Endothelial cell (in vitro differentiated cells): Measurements from ENCODE around the gene CNKSR3. TPM values are rescaled to one million over a fixed set of nuclear protein-coding genes. Genes with fewer than 3 reads are reported as not detected.

Experiments used
- DNase-seq: peaks from one replicate; pipeline ENCODE4 v3.0.0; 2021; ENCODE audit warnings: low spot score
- H3K27ac Mint-ChIP-seq: one replicate; pipeline ENCODE4 v1.8.0; 2021; ENCODE audit warnings: mixed read lengths, inconsistent platforms; ENCODE audit not compliant: unreplicated experiment
- H3K27me3 Mint-ChIP-seq: one replicate; pipeline ENCODE4 v1.8.0; 2021; ENCODE audit warnings: mild to moderate bottlenecking, moderate library complexity, mixed read lengths, inconsistent platforms; ENCODE audit not compliant: unreplicated experiment
- H3K36me3 Mint-ChIP-seq: one replicate; pipeline ENCODE4 v1.8.0; 2021; ENCODE audit warnings: mild to moderate bottlenecking, low read depth, mixed read lengths, inconsistent platforms; ENCODE audit not compliant: unreplicated experiment
- H3K4me1 Mint-ChIP-seq: one replicate; pipeline ENCODE4 v1.8.0; 2021; ENCODE audit warnings: mild to moderate bottlenecking, mixed read lengths, inconsistent platforms; ENCODE audit not compliant: unreplicated experiment
- H3K4me3 Mint-ChIP-seq: one replicate; pipeline ENCODE4 v1.8.0; 2021; ENCODE audit warnings: mild to moderate bottlenecking, mixed read lengths, inconsistent platforms; ENCODE audit not compliant: unreplicated experiment
- H3K9me3 Mint-ChIP-seq: one replicate; pipeline ENCODE4 v1.8.0; 2021; ENCODE audit warnings: mixed read lengths, inconsistent platforms; ENCODE audit not compliant: unreplicated experiment
- total RNA-seq: library from RNA; stranded (reverse); fragmentation: NEBNext Ultra II Directional; extraction: Animal tissue kit (Norgen Biotek cat#: 25700); gene quantifications from one replicate; pipeline ENCODE4 v1.2.1, GENCODE V29; 2021; ENCODE audit not compliant: unreplicated experiment
- TF ChIP-seq, protein P1 (sequence below): fragments of 200-600 bp; sonication (generic); IDR thresholded peaks from one replicate; pipeline ENCODE4 v1.5.0; 2021; ENCODE audit warnings: antibody characterized with exemption; ENCODE audit not compliant: unreplicated experiment

CNKSR3 gene
- total RNA-seq, 1 donor from 2014 or later, result 9.7 TPM

DNA sequence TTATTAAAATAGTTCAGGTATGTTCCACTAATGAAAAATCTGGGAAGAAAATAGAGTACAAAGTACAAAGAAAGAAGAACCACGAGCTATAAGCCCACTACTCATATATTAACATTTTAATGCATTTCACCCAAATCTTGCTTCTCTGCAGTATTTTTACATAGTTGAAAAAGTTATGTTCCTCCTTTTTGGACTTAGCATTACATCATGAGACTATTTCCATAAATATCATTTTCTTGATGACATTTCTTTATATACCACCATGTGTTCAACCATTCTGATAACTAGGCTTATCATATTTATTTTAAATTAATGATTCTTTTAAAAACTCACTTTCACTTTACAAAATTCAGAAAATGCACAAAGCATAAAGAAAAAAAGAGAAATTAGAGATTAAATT, 156.9 kb downstream of the CNKSR3 start:
- H3K4me3 Mint-ChIP-seq, result no peak overlapping the region
- TF ChIP-seq, protein P1, sequence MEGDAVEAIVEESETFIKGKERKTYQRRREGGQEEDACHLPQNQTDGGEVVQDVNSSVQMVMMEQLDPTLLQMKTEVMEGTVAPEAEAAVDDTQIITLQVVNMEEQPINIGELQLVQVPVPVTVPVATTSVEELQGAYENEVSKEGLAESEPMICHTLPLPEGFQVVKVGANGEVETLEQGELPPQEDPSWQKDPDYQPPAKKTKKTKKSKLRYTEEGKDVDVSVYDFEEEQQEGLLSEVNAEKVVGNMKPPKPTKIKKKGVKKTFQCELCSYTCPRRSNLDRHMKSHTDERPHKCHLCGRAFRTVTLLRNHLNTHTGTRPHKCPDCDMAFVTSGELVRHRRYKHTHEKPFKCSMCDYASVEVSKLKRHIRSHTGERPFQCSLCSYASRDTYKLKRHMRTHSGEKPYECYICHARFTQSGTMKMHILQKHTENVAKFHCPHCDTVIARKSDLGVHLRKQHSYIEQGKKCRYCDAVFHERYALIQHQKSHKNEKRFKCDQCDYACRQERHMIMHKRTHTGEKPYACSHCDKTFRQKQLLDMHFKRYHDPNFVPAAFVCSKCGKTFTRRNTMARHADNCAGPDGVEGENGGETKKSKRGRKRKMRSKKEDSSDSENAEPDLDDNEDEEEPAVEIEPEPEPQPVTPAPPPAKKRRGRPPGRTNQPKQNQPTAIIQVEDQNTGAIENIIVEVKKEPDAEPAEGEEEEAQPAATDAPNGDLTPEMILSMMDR, result no peak
- H3K9me3 Mint-ChIP-seq, result no peaks in the 10 kb centered on the region
- no peak for DNase-seq
- no peaks in the 10 kb centered on the region for H3K36me3 Mint-ChIP-seq
- H3K4me1 Mint-ChIP-seq, result peaks cover 24% of the 10 kb centered on the region
- H3K27ac Mint-ChIP-seq, result no peak overlapping the region
- peaks cover 1% of the 10 kb centered on the region for H3K27me3 Mint-ChIP-seq

GRCh38 chr6:154352898-154353585, 157.4 kb downstream of the CNKSR3 start:
- DNase-seq, result no peak
- Mint-ChIP-seq H3K36me3 (no peaks in the 10 kb centered on the region), H3K4me3 (no peak overlapping the region), H3K9me3 (no peaks in the 10 kb centered on the region), H3K27me3 (peaks cover 1% of the 10 kb centered on the region), H3K4me1 (peaks cover 24% of the 10 kb centered on the region), H3K27ac (no peak overlapping the region)
- TF ChIP-seq, protein P1, result no peak

- no peak overlapping the region for H3K4me3 Mint-ChIP-seq
- H3K36me3 Mint-ChIP-seq, result no peaks in the 10 kb centered on the region
- TF ChIP-seq, protein P1, result no peak
- H3K9me3 Mint-ChIP-seq, result no peaks in the 10 kb centered on the region
- H3K4me1 Mint-ChIP-seq, result peaks cover 9% of the 10 kb centered on the region
- peaks cover 1% of the 10 kb centered on the region for H3K27me3 Mint-ChIP-seq
- DNase-seq, result no peak
- H3K27ac Mint-ChIP-seq, result no peak overlapping the region
These were observed 160.2 kb downstream of the CNKSR3 start for GRCh38 chr6:154350293-154350692.

GRCh38 chr6:154347981-154348380, 162.5 kb downstream of the CNKSR3 start:
- no peaks in the 10 kb centered on the region for H3K36me3 Mint-ChIP-seq
- TF ChIP-seq, protein P1, result no peak
- no peaks in the 10 kb centered on the region for H3K27me3 Mint-ChIP-seq
- DNase-seq, result no peak
- H3K9me3 Mint-ChIP-seq, result no peaks in the 10 kb centered on the region
- peaks cover 15% of the 10 kb centered on the region for H3K4me1 Mint-ChIP-seq
- no peak overlapping the region for H3K4me3 Mint-ChIP-seq
- H3K27ac Mint-ChIP-seq, result no peak overlapping the region

DNA sequence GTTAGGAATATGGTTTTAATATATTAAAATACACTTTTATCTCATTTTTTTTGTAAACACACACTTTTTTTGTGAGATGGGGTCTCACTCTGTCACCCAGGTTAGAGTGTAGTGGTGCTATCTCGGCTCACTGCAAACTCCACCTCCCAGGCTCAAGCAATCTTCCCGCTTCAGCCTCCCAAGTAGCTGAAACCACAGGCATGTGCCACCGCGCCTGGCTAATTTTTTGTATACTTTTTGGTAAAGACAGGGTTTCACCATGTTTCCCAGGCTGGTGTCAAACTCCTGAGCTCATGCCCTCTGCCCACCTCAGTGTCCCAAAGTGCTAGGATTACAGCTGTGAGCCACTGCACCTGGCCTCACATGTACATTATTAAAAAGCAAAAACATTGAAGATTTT, 164.7 kb downstream of the CNKSR3 start:
- Mint-ChIP-seq H3K27me3 (no peaks in the 10 kb centered on the region), H3K4me3 (no peak overlapping the region), H3K36me3 (no peaks in the 10 kb centered on the region), H3K4me1 (peaks cover 28% of the 10 kb centered on the region), H3K9me3 (no peaks in the 10 kb centered on the region), H3K27ac (no peak overlapping the region)
- DNase-seq, result no peak
- TF ChIP-seq, protein P1, result no peak
